Measurements from ENCODE around the gene SCAF4. TPM values are rescaled to one million over a fixed set of nuclear protein-coding genes. Genes with fewer than 3 reads are reported as not detected.

Gene SCAF4
- total RNA-seq, 1 donor from 2014 or later: 71.8 TPM

- Mint-ChIP-seq H3K36me3 (ENCODE audit: low read depth) (no peaks in the 10 kb centered on the region), H3K27me3 (ENCODE audit: low read depth) (no peaks in the 10 kb centered on the region)
- no peak for TF ChIP-seq CTCF (conservative IDR thresholded peaks at IDR 0.05)
These were observed 18.8 kb downstream of the SCAF4 start for GRCh38 chr21:31713115-31713514.

DNA sequence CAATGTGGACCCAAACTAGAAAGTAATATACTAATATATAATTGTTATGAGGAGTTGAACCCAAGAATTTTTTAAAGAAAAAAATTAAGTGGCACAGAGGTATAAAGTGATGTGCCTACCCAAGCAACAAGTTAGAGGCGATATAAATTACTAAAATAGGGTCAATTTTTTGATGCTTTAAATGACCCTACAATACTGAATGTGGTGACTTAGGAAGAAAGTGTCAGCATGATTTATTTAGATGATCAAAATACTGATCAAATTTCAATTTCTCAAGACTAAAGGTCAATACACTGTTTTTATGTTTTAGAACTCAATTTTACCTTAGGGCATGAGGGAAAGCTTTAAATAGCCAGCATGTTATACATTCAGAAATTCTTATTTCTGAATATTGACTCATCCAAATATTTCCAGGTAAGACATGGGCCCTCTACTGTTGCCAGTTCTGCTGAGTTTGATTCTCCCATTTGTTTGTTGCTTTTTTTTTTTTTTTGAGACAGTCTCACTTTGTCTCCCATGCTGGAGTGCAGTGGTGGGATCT, 20.1 kb downstream of the SCAF4 start:
- no peak overlapping the region for H3K27ac Mint-ChIP-seq (ENCODE audit: unreplicated experiment)
- no peaks in the 10 kb centered on the region for H3K27me3 Mint-ChIP-seq (ENCODE audit: low read depth)
- H3K4me1 Mint-ChIP-seq: peaks cover 46% of the 10 kb centered on the region
- no peak overlapping the region for H3K4me3 Mint-ChIP-seq
- no peak for TF ChIP-seq CTCF (conservative IDR thresholded peaks at IDR 0.05)
- H3K9me3 Mint-ChIP-seq: no peaks in the 10 kb centered on the region
- no peak for DNase-seq (ENCODE audit: low read depth, low spot score)
- H3K36me3 Mint-ChIP-seq (ENCODE audit: low read depth): no peaks in the 10 kb centered on the region

More at GRCh38 chr21:31713115-31713514, 18.8 kb downstream of the SCAF4 start:
- H3K27ac Mint-ChIP-seq (ENCODE audit: unreplicated experiment): no peak overlapping the region
- no peaks in the 10 kb centered on the region for H3K9me3 Mint-ChIP-seq
- no peak overlapping the region for H3K4me3 Mint-ChIP-seq
- H3K4me1 Mint-ChIP-seq: peaks cover 47% of the 10 kb centered on the region
- DNase-seq (ENCODE audit: low read depth, low spot score): no peak

DNA sequence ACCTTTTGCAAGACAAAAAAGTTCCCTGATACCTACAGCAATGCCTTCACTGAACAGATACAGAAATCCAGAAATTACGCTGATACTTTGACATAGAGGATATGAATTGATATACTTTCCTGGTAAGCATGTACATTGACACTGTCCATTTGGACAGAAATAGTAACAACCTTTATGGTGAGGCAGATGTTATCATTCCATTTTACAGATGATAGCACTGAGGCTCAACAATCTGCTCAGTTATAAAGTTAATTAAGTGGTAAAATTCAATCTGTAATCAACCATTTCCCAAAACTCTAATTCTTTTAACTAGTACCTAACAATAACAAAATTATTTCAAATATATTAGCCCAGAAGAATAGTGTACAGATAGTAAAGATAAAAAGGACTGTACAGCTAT, 20.6 kb downstream of the SCAF4 start:
- DNase-seq (ENCODE audit: low read depth, low spot score): no peak
- no peak for TF ChIP-seq CTCF (conservative IDR thresholded peaks at IDR 0.05)
- peaks cover 46% of the 10 kb centered on the region for H3K4me1 Mint-ChIP-seq
- H3K4me3 Mint-ChIP-seq: no peak overlapping the region
- H3K36me3 Mint-ChIP-seq (ENCODE audit: low read depth): no peaks in the 10 kb centered on the region
- no peaks in the 10 kb centered on the region for H3K27me3 Mint-ChIP-seq (ENCODE audit: low read depth)
- H3K27ac Mint-ChIP-seq (ENCODE audit: unreplicated experiment): no peak overlapping the region
- no peaks in the 10 kb centered on the region for H3K9me3 Mint-ChIP-seq

GRCh38 chr21:31710586-31710985, 21.3 kb downstream of the SCAF4 start:
- no peaks in the 10 kb centered on the region for H3K36me3 Mint-ChIP-seq (ENCODE audit: low read depth)
- no peak overlapping the region for H3K27ac Mint-ChIP-seq (ENCODE audit: unreplicated experiment)
- H3K9me3 Mint-ChIP-seq: no peaks in the 10 kb centered on the region
- no peak for TF ChIP-seq CTCF (conservative IDR thresholded peaks at IDR 0.05)
- no peak overlapping the region for H3K4me3 Mint-ChIP-seq
- H3K27me3 Mint-ChIP-seq (ENCODE audit: low read depth): no peaks in the 10 kb centered on the region
- DNase-seq (ENCODE audit: low read depth, low spot score): no peak
- peaks cover 44% of the 10 kb centered on the region for H3K4me1 Mint-ChIP-seq

DNA sequence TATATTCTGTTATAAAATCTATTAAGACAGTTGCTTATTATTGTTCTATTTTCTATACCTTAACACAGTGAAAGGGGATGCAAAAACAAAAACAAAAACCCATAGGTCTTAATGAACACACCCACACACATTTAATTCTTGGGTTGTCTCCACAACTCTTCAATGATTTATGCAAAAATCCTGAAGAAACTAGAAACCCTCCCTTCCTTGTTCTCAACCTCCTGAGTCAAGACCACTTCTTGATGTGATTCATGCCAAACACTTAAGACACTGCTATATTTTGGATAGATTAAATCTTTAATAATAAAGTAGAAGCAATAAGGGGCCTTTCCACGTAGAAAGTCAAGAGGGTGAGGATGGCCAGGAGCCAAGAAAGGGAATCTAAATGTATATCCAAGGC, 23.4 kb downstream of the SCAF4 start:
- Mint-ChIP-seq H3K4me1 (peaks cover 31% of the 10 kb centered on the region), H3K9me3 (no peaks in the 10 kb centered on the region), H3K27ac (ENCODE audit: unreplicated experiment) (no peak overlapping the region), H3K36me3 (ENCODE audit: low read depth) (no peaks in the 10 kb centered on the region), H3K27me3 (ENCODE audit: low read depth) (no peaks in the 10 kb centered on the region), H3K4me3 (no peak overlapping the region)
- no peak for TF ChIP-seq CTCF (conservative IDR thresholded peaks at IDR 0.05)
- no peak for DNase-seq (ENCODE audit: low read depth, low spot score)

Data from neural crest cell (in vitro differentiated cells).